Measurements from ENCODE around the gene OTOF.

Gene OTOF

DNA sequence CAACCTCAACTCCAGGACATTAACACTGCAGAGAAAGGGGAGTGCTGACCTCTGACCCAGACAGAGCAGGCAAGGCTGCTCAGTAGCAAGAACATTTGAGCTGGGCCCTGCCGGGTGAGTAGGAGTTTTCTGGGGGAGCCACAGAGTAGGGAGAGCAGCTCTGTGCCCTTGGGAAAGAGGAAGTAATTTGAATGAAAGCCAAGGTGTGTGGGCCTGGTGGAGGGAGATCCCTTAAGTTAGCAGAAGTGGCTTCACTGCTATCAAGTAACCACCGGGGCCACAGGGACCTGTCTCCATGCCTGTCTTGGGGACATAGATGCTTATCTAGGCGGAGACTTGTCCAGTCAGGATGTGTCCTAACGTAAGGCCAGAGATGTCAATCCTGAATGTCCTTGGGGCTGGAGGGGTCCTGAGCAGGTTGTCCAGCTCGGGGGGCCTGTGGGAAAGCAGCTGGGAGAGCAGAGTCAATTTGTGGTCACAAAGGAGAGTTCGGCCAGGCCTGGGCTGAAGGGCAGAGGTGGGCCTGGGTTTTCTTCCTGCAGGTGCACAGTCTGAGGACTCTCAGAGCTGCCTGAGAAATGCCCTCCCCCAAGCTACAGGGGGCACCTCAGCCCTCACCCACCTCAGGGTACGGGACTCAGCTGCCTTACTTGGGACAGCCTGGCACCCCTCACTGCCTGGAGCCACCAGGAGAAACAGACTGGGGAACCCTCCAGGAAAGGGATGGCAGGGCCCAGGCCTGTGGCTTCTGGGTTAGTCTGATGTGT is 15.0 kb upstream of the OTOF start:
- Histone ChIP-seq H3K27me3 (ENCODE audit: insufficient read depth, low read length) (no peaks in the 10 kb centered on the region), H3K9me3 (ENCODE audit: low read length) (peaks cover 4% of the 10 kb centered on the region), H3K36me3 (ENCODE audit: insufficient read depth, low read length) (no peaks in the 10 kb centered on the region), H3K4me1 (ENCODE audit: insufficient read depth, low read length) (peaks cover 7% of the 10 kb centered on the region), H2AFZ (ENCODE audit: low read depth, low read length) (no peak overlapping the region), H3K4me3 (ENCODE audit: low read length) (no peak overlapping the region)

DNA sequence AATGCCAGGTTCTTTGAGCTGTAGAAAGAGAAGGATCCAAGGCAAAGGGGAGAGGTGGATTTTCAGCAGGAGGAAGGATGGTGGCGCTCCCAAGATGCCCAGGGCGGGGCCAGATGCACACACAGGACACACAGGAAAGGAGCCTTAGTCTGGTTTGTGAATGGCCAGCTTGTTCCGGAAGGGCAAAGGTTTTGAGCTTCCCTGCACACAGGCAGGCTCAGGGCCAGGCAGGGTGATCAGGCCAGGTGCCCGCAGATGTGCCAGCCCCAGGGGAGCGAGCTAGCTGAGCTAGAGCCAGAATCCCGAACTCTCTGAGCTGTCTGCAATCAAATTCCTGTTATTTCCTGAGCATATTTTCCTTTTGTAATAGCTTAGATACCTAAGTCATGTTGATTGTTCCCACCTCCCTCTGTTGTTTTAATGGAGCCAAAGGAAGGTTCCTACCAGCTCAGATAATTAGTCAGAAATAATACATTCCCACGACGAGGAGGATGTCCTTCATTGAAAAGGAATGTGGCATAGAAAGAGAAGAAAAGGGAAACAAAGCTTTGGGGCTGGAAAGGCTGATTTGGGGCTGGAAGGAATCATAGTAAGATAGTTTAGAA is 13.7 kb upstream of the OTOF start:
- Histone ChIP-seq H2AFZ (ENCODE audit: low read depth, low read length) (no peak overlapping the region), H3K36me3 (ENCODE audit: insufficient read depth, low read length) (no peaks in the 10 kb centered on the region), H3K4me3 (ENCODE audit: low read length) (no peak overlapping the region), H3K27me3 (ENCODE audit: insufficient read depth, low read length) (no peaks in the 10 kb centered on the region), H3K4me1 (ENCODE audit: insufficient read depth, low read length) (peaks cover 7% of the 10 kb centered on the region), H3K9me3 (ENCODE audit: low read length) (peaks cover 4% of the 10 kb centered on the region)

DNA sequence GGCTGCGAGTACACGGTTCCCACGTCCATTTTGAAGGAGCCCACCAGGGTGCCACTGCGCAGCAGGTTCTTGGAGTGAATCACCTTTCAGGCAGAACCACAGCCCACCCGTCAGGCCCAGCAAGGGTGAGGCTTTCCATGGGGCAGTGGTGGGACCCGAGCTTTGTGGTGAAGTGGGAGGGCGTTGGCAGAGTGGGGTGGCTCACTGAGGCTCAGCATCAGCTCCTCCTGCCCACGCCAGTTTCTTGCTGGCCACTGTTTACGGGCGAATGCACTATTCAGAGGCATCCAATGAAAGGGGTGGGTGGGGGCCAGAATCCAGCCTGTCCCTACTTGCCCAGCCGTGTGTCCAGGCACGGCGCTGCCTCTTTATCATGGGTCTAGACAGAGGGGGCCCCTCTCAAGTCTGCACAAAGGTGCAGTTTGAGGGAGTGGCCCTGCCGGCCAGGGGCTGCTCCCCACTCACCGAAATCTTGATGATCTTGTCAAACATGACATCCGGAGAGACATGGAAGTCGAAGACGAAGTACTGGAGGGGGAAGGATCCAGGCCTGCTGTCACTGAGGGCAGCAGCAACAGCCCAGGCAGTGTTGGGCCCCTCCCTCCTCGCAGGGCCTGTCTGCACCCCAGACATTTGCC is 11.4 kb upstream of the OTOF start:
- no peak overlapping the region for H3K4me3 ChIP-seq (ENCODE audit: low read length)
- no peaks in the 10 kb centered on the region for H3K27me3 ChIP-seq (ENCODE audit: insufficient read depth, low read length)
- no peaks in the 10 kb centered on the region for H3K4me1 ChIP-seq (ENCODE audit: insufficient read depth, low read length)
- H3K36me3 ChIP-seq (ENCODE audit: insufficient read depth, low read length), result no peaks in the 10 kb centered on the region
- H3K9me3 ChIP-seq (ENCODE audit: low read length), result no peaks in the 10 kb centered on the region
- H2AFZ ChIP-seq (ENCODE audit: low read depth, low read length), result no peak overlapping the region

DNA sequence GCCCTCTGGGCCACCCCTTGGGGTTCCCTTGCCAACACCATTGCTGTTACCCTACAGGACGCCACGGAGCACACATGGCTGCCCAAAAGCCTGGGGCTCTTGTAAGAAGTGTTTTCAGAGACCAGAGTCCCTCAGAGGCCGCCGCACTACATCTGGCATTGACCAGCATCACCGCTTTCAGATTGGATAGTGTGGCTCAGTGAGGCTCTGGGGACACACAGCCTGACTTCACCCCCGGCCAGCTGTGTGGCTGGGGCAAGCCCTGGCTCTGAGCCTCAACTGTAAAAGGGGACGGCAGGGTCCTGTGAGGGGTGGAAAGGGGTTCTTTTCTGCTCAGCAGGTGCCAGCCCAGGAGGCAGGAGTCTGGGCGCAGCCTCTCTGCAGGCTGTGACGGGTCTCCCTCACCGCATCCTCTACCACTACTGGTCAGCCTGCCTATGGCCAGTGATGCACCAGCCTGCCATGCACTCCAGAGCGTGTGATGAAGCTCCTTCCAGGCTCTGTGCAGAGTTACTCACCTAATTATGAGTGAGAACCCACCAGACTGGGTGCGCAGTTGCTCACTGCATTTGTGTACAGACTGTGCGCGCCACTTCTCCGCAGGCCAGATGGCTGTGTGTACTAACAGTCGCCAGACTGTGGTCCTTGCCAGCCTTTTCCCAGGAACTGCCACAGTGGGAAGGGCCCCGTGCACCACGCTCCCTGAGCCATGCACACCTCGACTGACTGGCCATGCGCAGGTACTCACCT is 10.7 kb upstream of the OTOF start:
- no peaks in the 10 kb centered on the region for H3K27me3 ChIP-seq (ENCODE audit: insufficient read depth, low read length)
- H3K4me3 ChIP-seq (ENCODE audit: low read length), result no peak overlapping the region
- no peaks in the 10 kb centered on the region for H3K9me3 ChIP-seq (ENCODE audit: low read length)
- H3K36me3 ChIP-seq (ENCODE audit: insufficient read depth, low read length), result no peaks in the 10 kb centered on the region
- H2AFZ ChIP-seq (ENCODE audit: low read depth, low read length), result no peak overlapping the region
- no peaks in the 10 kb centered on the region for H3K4me1 ChIP-seq (ENCODE audit: insufficient read depth, low read length)

DNA sequence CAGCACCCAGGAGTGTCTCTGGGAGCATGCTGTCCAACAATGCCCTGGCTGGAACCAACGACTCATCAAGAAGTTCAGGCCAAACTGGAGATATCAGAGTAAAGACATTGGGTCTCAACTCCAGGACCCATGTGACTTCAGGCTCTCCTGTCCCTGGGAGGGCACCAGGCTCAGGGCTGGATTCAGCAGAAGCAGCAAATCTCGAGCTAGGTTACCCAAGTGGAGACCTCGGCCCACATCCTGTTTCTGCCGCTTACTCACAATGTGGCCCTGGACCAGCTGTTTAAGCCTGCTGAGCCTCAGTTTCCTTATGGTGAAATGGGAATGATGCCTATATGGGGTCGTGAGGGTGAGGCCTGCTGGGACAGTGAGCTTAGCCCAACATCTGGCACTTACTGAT is 9.3 kb upstream of the OTOF start:
- H3K36me3 ChIP-seq (ENCODE audit: insufficient read depth, low read length), result no peaks in the 10 kb centered on the region
- H3K9me3 ChIP-seq (ENCODE audit: low read length), result no peaks in the 10 kb centered on the region
- no peak overlapping the region for H3K4me3 ChIP-seq (ENCODE audit: low read length)
- no peak overlapping the region for H2AFZ ChIP-seq (ENCODE audit: low read depth, low read length)
- H3K4me1 ChIP-seq (ENCODE audit: insufficient read depth, low read length), result no peaks in the 10 kb centered on the region
- no peaks in the 10 kb centered on the region for H3K27me3 ChIP-seq (ENCODE audit: insufficient read depth, low read length)

DNA sequence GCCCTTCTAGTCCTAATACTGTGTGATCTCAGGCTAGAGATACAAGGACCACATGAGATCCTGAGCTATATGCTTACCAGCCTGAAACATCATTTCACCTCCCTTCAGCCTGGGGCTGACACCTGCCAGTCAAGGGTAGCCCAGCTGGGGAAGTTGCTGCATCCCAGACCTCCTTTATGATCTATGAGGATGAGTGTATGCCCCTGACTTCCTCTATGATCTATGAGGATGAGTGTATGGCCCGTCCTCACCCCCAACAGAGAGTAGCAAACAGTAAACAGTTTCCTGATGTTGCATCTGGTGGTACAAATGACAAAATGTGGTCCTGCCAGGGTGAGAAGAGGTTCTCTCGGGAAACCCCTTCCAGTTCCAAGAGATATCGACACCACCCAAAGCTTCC is 8.9 kb upstream of the OTOF start:
- no peak overlapping the region for H2AFZ ChIP-seq (ENCODE audit: low read depth, low read length)
- no peaks in the 10 kb centered on the region for H3K4me1 ChIP-seq (ENCODE audit: insufficient read depth, low read length)
- H3K4me3 ChIP-seq (ENCODE audit: low read length), result no peak overlapping the region
- no peaks in the 10 kb centered on the region for H3K36me3 ChIP-seq (ENCODE audit: insufficient read depth, low read length)
- H3K27me3 ChIP-seq (ENCODE audit: insufficient read depth, low read length), result no peaks in the 10 kb centered on the region
- no peaks in the 10 kb centered on the region for H3K9me3 ChIP-seq (ENCODE audit: low read length)

DNA sequence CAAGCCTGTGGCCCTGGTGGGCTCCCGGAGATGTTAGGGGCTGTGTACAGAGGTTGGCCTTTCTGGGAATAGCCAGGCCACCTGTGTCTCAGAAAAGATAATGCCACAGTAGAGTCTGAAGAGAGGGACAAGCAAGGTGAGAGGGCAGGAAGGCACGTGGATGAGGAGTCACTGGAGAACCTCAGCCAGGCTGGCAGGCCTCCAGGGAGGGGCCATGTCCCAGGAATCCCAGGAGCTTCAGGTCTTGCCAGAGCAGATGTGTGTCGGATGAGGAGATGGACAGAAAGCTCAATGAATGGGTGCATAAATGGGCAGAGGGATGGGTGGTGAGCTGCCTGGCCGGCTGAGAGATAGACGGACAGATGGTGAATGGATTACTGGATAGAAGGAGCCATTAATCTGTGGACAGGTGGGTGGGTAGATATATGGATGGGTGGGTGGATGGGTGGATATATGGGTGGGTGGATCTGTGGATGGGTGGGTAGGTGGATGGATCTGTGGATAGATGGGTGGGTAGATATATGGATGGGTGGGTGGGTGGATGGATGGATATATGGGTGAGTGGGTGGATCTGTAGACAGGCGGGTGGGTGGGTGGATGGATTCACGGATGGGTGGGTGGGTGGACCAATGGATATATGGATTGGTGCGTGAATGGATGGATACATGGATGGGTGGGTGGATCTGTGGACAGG is 7.9 kb upstream of the OTOF start:
- H3K4me3 ChIP-seq (ENCODE audit: low read length), result no peak overlapping the region
- H3K4me1 ChIP-seq (ENCODE audit: insufficient read depth, low read length), result no peaks in the 10 kb centered on the region
- H3K27me3 ChIP-seq (ENCODE audit: insufficient read depth, low read length), result no peaks in the 10 kb centered on the region
- H3K9me3 ChIP-seq (ENCODE audit: low read length), result no peaks in the 10 kb centered on the region
- no peaks in the 10 kb centered on the region for H3K36me3 ChIP-seq (ENCODE audit: insufficient read depth, low read length)
- H2AFZ ChIP-seq (ENCODE audit: low read depth, low read length), result no peak overlapping the region

DNA sequence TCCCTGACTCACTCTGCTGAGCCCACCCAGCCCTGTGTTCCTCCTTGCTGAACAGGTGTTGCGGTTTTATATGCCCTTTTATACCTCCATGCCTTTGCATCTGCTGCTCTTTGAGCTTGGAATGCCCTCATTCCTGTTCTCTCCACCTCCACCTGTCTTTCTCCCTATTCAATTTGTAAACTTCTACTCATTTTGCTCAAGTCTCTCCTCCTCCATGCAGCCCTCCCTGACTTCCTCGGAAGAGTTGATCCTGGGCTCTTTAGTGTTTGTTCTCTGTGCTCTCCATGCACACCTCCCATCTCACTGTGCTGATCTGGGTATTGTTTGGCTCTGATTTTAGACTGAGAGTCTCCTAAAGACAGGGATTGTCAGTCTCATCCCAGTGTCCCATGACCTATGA is 7.2 kb upstream of the OTOF start:
- Histone ChIP-seq H3K27me3 (ENCODE audit: insufficient read depth, low read length) (no peaks in the 10 kb centered on the region), H3K4me1 (ENCODE audit: insufficient read depth, low read length) (no peaks in the 10 kb centered on the region), H2AFZ (ENCODE audit: low read depth, low read length) (no peak overlapping the region), H3K36me3 (ENCODE audit: insufficient read depth, low read length) (no peaks in the 10 kb centered on the region), H3K9me3 (ENCODE audit: low read length) (no peaks in the 10 kb centered on the region), H3K4me3 (ENCODE audit: low read length) (no peak overlapping the region)

DNA sequence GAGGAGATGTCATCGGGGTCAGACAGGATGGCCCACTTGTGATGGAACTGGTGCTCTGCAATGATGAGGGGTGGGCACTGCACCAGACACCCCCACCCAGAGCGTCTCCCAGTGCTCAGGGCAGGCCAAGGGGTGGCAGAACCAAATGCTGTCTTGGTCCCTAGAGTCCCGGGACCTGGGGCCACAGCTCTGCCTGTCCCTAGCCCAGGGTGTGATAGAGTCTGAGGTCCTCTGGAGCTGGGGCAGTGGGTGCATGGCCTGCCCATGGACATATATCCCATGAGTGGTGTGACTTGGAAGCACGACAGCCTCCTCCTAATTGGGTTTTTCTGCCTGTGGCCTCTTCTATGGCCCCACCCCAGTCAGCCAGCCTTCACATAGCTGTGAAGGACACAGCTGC is 6.7 kb upstream of the OTOF start:
- Histone ChIP-seq H2AFZ (ENCODE audit: low read depth, low read length) (no peak overlapping the region), H3K36me3 (ENCODE audit: insufficient read depth, low read length) (no peaks in the 10 kb centered on the region), H3K9me3 (ENCODE audit: low read length) (no peaks in the 10 kb centered on the region), H3K4me3 (ENCODE audit: low read length) (no peak overlapping the region), H3K4me1 (ENCODE audit: insufficient read depth, low read length) (no peaks in the 10 kb centered on the region), H3K27me3 (ENCODE audit: insufficient read depth, low read length) (no peaks in the 10 kb centered on the region)

DNA sequence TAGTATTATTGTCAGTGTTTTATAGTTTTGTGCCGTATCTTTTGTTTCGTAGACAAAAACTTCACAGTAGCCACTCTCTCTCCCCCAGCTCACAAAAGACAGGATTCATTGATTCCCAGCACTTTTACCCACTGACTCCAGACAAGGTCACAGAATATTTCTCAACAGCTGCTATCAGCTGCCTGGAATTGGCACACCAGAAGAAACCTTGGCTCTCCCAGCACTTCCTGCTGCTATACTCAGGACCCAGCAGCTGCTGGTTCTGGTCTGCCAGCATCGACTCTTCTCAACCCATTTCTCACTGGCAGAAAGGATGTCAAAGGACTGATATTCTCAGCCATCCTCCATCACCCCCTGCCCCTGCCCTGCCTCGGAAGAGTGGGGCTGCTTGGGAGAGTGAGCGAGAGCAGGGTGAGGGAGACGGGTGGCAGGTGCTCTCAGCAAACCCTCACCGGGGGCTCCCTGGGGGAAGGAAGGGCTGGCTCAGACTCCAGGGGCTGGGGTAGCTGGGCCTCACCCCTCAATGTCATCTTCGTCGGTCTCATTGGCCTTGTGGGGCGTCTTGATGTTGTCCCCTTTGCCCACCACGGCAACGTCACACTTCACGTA is 6.1 kb upstream of the OTOF start:
- no peak overlapping the region for H2AFZ ChIP-seq (ENCODE audit: low read depth, low read length)
- no peaks in the 10 kb centered on the region for H3K36me3 ChIP-seq (ENCODE audit: insufficient read depth, low read length)
- H3K4me3 ChIP-seq (ENCODE audit: low read length), result no peak overlapping the region
- no peaks in the 10 kb centered on the region for H3K27me3 ChIP-seq (ENCODE audit: insufficient read depth, low read length)
- H3K9me3 ChIP-seq (ENCODE audit: low read length), result no peaks in the 10 kb centered on the region
- no peaks in the 10 kb centered on the region for H3K4me1 ChIP-seq (ENCODE audit: insufficient read depth, low read length)

DNA sequence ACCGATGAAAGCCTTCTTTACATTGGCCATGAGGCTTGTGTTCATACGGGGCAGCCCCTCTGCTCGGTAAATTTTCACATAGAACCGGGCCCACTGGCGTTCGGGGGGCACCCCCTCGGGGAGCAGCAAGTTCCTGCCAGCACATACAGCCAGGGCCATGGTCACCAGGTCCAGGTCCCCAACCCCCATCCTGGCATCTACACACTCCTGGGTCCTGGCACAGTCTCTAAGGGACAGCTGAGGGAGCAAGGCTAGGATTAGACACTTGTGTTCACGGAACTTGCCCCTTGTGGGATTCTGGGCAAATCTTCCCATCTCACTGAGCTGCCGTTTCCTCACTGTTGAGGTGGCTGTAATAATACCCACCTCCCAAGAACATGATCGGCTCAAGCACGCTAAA is 5.6 kb upstream of the OTOF start:
- Histone ChIP-seq H3K9me3 (ENCODE audit: low read length) (no peaks in the 10 kb centered on the region), H3K4me3 (ENCODE audit: low read length) (no peak overlapping the region), H2AFZ (ENCODE audit: low read depth, low read length) (no peak overlapping the region), H3K4me1 (ENCODE audit: insufficient read depth, low read length) (no peaks in the 10 kb centered on the region), H3K36me3 (ENCODE audit: insufficient read depth, low read length) (no peaks in the 10 kb centered on the region), H3K27me3 (ENCODE audit: insufficient read depth, low read length) (no peaks in the 10 kb centered on the region)

DNA sequence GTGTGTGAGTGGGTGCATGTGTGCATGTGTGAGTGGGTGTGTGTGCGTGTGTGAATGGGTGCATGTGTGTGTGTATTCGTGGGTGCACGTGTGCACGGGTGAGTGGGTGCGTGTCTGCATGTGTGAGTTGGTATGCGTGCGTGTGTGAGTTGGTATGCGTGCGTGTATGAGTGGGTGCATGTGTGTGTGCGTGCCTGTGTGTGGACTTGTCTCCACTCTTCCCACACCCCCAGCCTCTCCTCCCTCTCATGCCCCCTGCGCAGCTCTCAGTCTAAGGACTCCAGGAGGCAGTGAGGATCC is 5.1 kb upstream of the OTOF start:
- no peaks in the 10 kb centered on the region for H3K4me1 ChIP-seq (ENCODE audit: insufficient read depth, low read length)
- no peaks in the 10 kb centered on the region for H3K9me3 ChIP-seq (ENCODE audit: low read length)
- no peaks in the 10 kb centered on the region for H3K36me3 ChIP-seq (ENCODE audit: insufficient read depth, low read length)
- no peaks in the 10 kb centered on the region for H3K27me3 ChIP-seq (ENCODE audit: insufficient read depth, low read length)
- H2AFZ ChIP-seq (ENCODE audit: low read depth, low read length), result no peak overlapping the region
- H3K4me3 ChIP-seq (ENCODE audit: low read length), result no peak overlapping the region

Data from neuron (in vitro differentiated cells).